ENCODE results near the gene TP53I11.

Gene TP53I11

DNA sequence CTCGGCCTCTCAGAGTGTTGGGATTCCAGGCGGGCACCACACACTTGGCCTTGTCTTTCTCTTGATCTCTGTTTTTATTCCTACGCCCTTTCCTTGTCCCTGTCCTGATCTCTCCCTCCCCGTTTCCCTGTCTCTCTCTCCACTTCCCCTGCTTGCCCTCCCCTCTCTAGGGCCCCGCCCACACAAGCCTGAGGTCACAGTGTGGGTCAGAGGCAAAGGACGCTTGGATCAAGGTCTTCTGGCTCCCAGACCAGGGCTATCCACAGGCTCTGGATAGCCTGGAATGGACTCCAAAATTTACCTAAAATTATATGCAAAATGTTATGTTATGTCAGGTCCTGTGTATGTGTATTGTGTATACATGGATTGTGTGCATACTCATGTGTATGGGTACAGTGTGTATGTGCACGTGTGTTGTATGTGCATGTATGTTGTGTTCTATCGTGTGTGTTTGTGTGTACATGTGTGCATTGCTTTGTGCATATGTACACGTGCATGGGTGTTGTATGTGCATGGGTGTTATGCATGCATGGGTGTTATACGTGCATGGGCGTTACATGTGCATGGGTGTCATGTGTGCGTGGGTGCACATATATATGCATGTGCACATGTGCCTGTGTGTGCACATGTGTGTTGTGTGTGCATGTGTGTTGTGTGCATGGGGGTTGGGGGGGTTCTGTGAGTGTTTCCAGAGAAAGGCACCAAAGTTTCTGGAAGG, 38.3 kb downstream of the TP53I11 start:
- DNase-seq (ENCODE audit: low read depth): no peak

GRCh38 chr11:44911029-44911814, 39.5 kb downstream of the TP53I11 start:
- peak; percentile 61 for DNase-seq (ENCODE audit: low read depth)

- no peak for DNase-seq (ENCODE audit: low read depth)
These were observed 40.1 kb downstream of the TP53I11 start for GRCh38 chr11:44910591-44910990.

DNA sequence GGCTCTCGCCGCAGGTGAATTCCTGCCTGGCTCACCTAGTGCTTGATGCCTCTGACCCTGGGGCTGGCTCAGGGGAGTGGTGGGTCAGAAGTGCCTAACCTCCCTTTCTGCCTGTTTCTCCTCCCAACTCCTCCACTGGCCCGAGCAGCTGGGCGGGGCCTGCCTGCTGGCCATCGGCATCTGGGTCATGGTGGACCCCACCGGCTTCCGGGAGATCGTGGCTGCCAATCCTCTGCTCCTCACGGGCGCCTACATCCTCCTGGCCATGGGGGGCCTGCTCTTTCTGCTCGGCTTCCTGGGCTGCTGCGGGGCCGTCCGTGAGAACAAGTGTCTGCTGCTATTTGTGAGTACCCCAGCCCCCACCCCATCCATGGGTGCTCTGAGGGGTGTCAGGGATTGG, 41.1 kb downstream of the TP53I11 start:
- no peak for DNase-seq (ENCODE audit: low read depth)

GRCh38 chr11:44906649-44907048, 44.0 kb downstream of the TP53I11 start:
- no peak for DNase-seq (ENCODE audit: low read depth)

- no peak for DNase-seq (ENCODE audit: low read depth)
These were observed 45.4 kb downstream of the TP53I11 start for GRCh38 chr11:44905131-44905866.

- DNase-seq (ENCODE audit: low read depth): no peak
These were observed 46.2 kb downstream of the TP53I11 start for GRCh38 chr11:44904261-44905020.

GRCh38 chr11:44903518-44903917, 47.2 kb downstream of the TP53I11 start:
- DNase-seq (ENCODE audit: low read depth): no peak

- DNase-seq (ENCODE audit: low read depth): no peak
These were observed 47.6 kb downstream of the TP53I11 start for GRCh38 chr11:44903035-44903434.

DNA sequence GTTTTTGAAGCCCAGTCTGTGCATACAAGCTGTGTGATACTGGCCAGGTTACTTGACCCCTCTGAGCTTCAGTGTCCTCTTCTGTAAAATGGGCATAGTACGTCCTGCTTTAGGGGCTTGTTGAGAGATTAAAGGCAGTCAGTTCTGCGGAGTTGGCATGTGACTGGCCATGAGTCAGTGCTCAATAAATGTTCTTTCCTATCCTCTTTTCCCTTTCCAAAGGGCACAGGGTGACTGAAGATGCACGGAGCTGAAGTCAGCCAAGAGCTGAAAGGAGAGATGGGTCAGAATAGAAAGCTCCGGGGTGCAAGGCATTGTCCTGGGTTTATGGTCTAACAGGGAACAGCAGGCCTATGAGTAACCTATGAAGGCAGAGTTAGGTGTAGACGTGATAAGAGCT, 48.9 kb downstream of the TP53I11 start:
- no peak for DNase-seq (ENCODE audit: low read depth)

DNA sequence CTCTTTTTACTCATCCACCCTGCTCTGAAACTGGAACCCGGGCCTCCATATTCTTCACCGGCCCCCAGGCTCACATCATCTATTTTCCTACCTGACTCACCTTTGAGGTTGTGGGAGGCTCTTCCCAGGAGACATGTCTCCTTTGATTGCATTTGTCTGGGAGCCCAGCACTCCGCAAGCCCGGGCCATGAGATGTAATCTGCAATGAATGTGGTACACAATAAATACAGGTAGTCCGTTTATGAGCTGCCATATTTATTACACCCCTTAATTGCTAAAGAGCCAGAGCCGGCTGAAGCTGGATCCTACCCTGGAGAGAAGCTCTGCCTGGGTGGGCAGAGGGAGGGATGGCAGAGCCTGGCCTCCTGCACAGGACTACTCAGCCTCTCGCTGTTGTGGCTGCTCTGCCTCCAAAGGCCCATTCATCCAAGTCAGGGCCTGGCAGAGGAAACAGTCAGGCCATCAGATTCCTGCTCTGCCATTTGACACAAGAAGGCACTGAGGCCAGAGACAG, 49.5 kb downstream of the TP53I11 start:
- no peak for DNase-seq (ENCODE audit: low read depth)

DNA sequence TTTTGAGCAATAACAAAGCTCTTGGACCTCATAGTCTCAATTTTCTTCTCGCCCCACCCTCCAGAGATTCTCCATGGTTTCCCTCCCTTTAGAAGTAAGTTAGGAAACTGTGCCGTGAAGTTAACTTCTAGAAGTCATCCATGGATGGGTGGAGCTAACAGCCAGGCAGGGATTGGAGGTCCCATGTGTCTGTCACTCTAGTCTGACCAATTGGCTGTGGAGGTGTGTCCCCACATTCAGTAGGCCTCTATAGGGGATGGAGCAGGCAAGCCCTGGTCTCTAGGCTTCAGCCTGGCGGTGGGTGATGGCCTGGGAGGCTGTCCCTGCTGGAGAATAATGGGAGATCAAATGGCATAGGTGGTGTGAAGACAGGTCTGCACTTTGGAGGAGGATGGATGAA, 50.7 kb downstream of the TP53I11 start:
- DNase-seq (ENCODE audit: low read depth): no peak

DNA sequence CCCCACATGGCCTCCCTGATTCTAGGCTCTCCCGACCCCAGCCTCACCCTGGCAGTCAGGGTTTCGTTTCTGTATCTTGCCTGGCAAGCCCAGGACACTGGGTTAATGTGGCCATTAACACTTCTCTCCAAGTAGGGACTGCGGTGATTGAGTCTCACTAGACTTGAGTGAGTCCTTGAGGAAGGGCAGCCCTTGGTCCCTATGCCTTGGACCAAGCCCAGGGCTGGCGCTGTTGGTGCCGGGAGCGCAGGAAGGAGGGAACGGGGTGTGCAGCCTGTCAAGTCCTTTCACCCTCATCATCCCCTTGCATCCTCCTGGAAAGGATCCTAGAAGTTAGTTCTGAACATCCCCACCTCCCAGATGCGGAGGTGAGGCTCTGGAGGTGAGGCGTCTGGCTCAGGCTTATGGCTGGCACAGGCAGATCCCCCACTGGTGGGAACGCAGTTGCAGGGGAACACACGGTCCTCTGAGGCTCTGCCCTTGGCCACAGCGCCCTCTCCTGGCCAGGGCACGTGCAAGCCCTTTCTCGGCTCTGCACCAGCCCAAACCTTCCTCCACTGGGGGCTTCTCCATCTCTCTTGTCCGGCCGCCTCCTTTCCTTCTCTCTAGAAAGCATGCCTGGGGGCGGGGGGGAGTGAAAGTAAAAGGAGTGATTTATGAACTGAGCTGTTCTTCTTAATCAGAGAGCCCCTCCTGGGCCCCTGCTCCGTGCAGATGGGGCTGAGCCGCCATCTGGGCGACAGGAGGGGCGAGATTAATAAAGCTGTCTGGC, 56.7 kb downstream of the TP53I11 start:
- peak; percentile 39 for DNase-seq (ENCODE audit: low read depth)

GRCh38 chr11:44893308-44893822, 57.3 kb downstream of the TP53I11 start:
- DNase-seq (ENCODE audit: low read depth): no peak

- DNase-seq (ENCODE audit: low read depth): no peak
These were observed 57.8 kb downstream of the TP53I11 start for GRCh38 chr11:44892843-44893242.

DNA sequence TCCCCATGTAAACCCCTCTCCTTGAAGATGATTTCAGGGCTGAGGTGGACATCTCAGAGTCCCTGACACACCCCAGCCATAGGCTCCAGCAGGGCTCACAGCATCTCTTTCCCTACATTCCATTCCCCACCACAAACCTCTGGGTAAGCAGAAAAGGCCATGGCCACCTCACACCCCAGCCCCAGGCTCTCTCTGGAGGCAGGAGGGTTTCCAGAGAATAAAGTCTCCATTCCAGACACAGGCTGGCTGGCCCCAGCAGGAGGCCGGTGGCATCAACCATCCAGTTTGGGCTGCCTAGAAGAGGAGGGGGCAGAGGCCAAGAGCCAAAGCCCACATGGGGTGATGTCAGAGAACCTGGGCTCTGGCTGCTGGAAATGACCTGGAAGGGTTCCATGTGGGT, 61.4 kb downstream of the TP53I11 start:
- DNase-seq (ENCODE audit: low read depth): no peak

- no peak for DNase-seq (ENCODE audit: low read depth)
These were observed 63.0 kb downstream of the TP53I11 start for GRCh38 chr11:44887636-44888035.

GRCh38 chr11:44886790-44887140, 63.9 kb downstream of the TP53I11 start:
- no peak for DNase-seq (ENCODE audit: low read depth)

DNA sequence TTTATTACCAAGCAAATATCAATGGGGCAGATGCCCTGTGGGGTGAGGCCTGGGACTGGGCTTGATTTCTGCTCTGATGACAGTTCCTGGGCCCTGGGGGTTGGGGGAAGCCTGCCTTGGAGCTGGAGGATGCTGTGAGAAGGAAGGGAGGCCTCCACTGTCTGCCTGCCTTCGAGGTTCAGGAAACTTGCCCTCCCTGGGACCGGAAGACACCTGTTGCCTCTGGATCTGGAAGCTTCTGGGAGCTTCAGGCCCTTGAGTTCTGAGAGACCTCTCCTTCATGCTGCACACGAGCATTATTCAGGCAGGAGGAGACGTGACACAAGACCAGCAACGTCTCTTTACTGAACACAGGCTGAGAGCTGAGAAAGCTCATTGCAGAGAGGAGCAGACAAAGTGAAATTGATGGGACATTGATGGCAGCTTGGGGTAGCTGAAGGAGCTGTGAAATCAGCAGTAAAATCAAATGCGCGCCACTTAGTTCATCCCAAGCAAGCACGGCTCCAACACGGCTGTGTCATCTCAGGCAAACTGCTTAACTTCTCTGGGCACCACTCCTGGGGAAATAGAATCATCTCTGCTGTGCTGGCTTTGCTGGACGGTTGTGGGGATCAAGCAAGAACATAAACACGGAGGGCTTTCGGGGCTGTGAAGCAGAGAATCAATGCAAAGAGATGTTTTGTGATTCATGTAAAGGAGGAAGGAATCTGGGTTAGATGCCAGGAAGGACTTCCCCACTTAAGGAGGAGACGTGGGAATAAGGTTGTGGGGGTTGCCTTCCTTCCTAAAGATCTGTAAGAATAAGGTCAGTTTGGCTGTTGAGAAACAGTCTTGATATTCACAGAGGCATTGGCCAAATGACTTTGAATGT, 64.5 kb downstream of the TP53I11 start:
- DNase-seq (ENCODE audit: low read depth): no peak
